HG03045 (cell line): ENCODE measurements around the gene CEP104.

ENCODE experiments used
- ATAC-seq: cut with Tn5 transposase; IDR thresholded peaks from one replicate; pipeline ENCODE4 v1.9.1; 2021; ENCODE audit warnings: mild to moderate bottlenecking, moderate library complexity; ENCODE audit not compliant: unreplicated experiment

The CEP104 gene

GRCh38 chr1:3767328-3767925, 89.6 kb downstream of the CEP104 start:
- ATAC-seq = no peak

GRCh38 chr1:3763351-3764125, 93.5 kb downstream of the CEP104 start:
- no peak for ATAC-seq

- no peak for ATAC-seq
Observed at GRCh38 chr1:3762873-3763228, 94.2 kb downstream of the CEP104 start.

- no peak for ATAC-seq
Observed at GRCh38 chr1:3762151-3762872, 94.7 kb downstream of the CEP104 start.
